ENCODE measurements around the gene POLD2. TPM values are rescaled to one million over a fixed set of nuclear protein-coding genes. Genes with fewer than 3 reads are reported as not detected.
"Not testable (repeated sequence)": the region's sequence is repeated elsewhere in the genome, so short reads cannot be mapped to it uniquely, and the experiment has no call there.

POLD2 gene
- total RNA-seq, 1 donor from 2014 or later, result 232 TPM

GRCh38 chr7:44127161-44127560 is 3.8 kb upstream of the POLD2 start:
- Histone ChIP-seq H4K20me1 (ENCODE audit: low read depth) (no peaks in the 10 kb centered on the region), H3K9me3 (ENCODE audit: low read depth) (no peaks in the 10 kb centered on the region), H3K27ac (no peak overlapping the region), H3K4me3 (no peak overlapping the region), H3F3A (ENCODE audit: low read depth) (peaks cover 3% of the 10 kb centered on the region), H3K36me3 (no peaks in the 10 kb centered on the region), H3K79me2 (ENCODE audit: low read depth) (peaks cover 10% of the 10 kb centered on the region), H3K4me1 (peaks cover 5% of the 10 kb centered on the region), H3K27me3 (peaks cover 16% of the 10 kb centered on the region), H3K9ac (no peak overlapping the region), H3K4me2 (no peak overlapping the region), H2AFZ (replicated peaks) (no peak overlapping the region)
- Mint-ChIP-seq H3K27ac (no peak overlapping the region), H3K9me3 (peaks cover 7% of the 10 kb centered on the region), H3K27me3 (ENCODE audit: insufficient read depth, low read depth) (peaks cover 4% of the 10 kb centered on the region), H3K4me3 (no peak overlapping the region), H3K4me1 (peaks cover 18% of the 10 kb centered on the region), H3K36me3 (no peaks in the 10 kb centered on the region)
- DNase-seq (ENCODE audit: low spot score), result no peak
- TF ChIP-seq EZH2 (IDR thresholded peaks at IDR 0.05) (no peak), EZH2phosphoT487 (IDR thresholded peaks at IDR 0.05) (no peak), CTCF (IDR thresholded peaks at IDR 0.05) (no peak)

- Histone ChIP-seq H3K27me3 (peaks cover 16% of the 10 kb centered on the region), H3K79me2 (ENCODE audit: low read depth) (peaks cover 16% of the 10 kb centered on the region)
- not testable (repeated sequence) for H3K4me3 Mint-ChIP-seq; H3K9me3 Mint-ChIP-seq; H2AFZ ChIP-seq (replicated peaks); H3K4me3 ChIP-seq; H3K27me3 Mint-ChIP-seq (ENCODE audit: insufficient read depth, low read depth); H3K27ac Mint-ChIP-seq; H3K27ac ChIP-seq; DNase-seq (ENCODE audit: low spot score); H4K20me1 ChIP-seq (ENCODE audit: low read depth); H3K4me2 ChIP-seq; H3K9ac ChIP-seq; H3F3A ChIP-seq (ENCODE audit: low read depth); H3K36me3 Mint-ChIP-seq; H3K4me1 ChIP-seq; H3K9me3 ChIP-seq (ENCODE audit: low read depth); H3K36me3 ChIP-seq
- H3K4me1 Mint-ChIP-seq, result peaks cover 16% of the 10 kb centered on the region
Observed at GRCh38 chr7:44126574-44126973, 3.2 kb upstream of the POLD2 start.

DNA sequence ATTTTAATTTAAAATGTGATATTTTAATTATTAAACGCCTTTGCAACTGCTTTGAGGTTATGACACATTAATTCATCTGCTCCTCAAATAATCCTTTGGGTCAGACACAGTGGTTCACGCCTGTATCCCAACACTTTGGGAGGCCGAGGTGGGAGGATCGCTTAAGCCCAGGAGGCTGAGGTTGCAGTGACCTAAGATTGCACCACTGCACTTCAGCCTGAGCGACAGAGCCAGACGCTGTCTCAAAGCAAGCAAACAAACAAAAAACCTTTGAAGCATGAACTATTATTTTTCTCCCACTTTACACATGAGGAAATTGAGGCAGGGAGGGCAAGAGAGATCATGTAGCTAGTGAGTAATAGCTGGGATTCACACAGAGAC is 1.5 kb upstream of the POLD2 start:
- H3K9ac ChIP-seq, result no peak overlapping the region
- Mint-ChIP-seq H3K36me3 (peaks cover 11% of the 10 kb centered on the region), H3K9me3 (peaks cover 7% of the 10 kb centered on the region), H3K27ac (no peak overlapping the region), H3K4me1 (peaks cover 21% of the 10 kb centered on the region), H3K4me3 (peak overlapping the region; percentile 91), H3K27me3 (ENCODE audit: insufficient read depth, low read depth) (peaks cover 6% of the 10 kb centered on the region)
- H3F3A ChIP-seq (ENCODE audit: low read depth), result peaks cover 3% of the 10 kb centered on the region
- no peaks in the 10 kb centered on the region for H3K36me3 ChIP-seq
- DNase-seq (ENCODE audit: low spot score), result no peak
- H3K9me3 ChIP-seq (ENCODE audit: low read depth), result no peaks in the 10 kb centered on the region
- no peak overlapping the region for H3K4me3 ChIP-seq
- no peak for TF ChIP-seq CTCF (IDR thresholded peaks at IDR 0.05)
- no peak for TF ChIP-seq EZH2 (IDR thresholded peaks at IDR 0.05)
- no peak for TF ChIP-seq EZH2phosphoT487 (IDR thresholded peaks at IDR 0.05)
- no peaks in the 10 kb centered on the region for H4K20me1 ChIP-seq (ENCODE audit: low read depth)
- no peak overlapping the region for H3K27ac ChIP-seq
- peaks cover 32% of the 10 kb centered on the region for H3K79me2 ChIP-seq (ENCODE audit: low read depth)
- no peak overlapping the region for H3K4me2 ChIP-seq
- peaks cover 9% of the 10 kb centered on the region for H3K4me1 ChIP-seq
- peaks cover 16% of the 10 kb centered on the region for H3K27me3 ChIP-seq
- H2AFZ ChIP-seq (replicated peaks), result no peak overlapping the region

GRCh38 chr7:44122529-44122928 is 819 bp downstream of the POLD2 start:
- H4K20me1 ChIP-seq (ENCODE audit: low read depth), result peaks cover 11% of the 10 kb centered on the region
- peaks cover 8% of the 10 kb centered on the region for H3K27me3 Mint-ChIP-seq (ENCODE audit: insufficient read depth, low read depth)
- TF ChIP-seq EZH2 (IDR thresholded peaks at IDR 0.05) (no peak), CTCF (IDR thresholded peaks at IDR 0.05) (no peak), EZH2phosphoT487 (IDR thresholded peaks at IDR 0.05) (no peak)
- H3K4me1 ChIP-seq, result peaks cover 9% of the 10 kb centered on the region
- peaks cover 41% of the 10 kb centered on the region for H3K79me2 ChIP-seq (ENCODE audit: low read depth)
- no peaks in the 10 kb centered on the region for H3K36me3 ChIP-seq
- peak overlapping the region; percentile 49 for H3K9ac ChIP-seq
- H3K4me2 ChIP-seq, result peak overlapping the region; percentile 94
- H3K27ac Mint-ChIP-seq, result peak overlapping the region; percentile 27
- H2AFZ ChIP-seq (replicated peaks), result no peak overlapping the region
- H3K9me3 Mint-ChIP-seq, result peaks cover 6% of the 10 kb centered on the region
- H3K4me3 ChIP-seq, result peak overlapping the region; percentile 67
- peak overlapping the region; percentile 91 for H3K4me3 Mint-ChIP-seq
- DNase-seq (ENCODE audit: low spot score), result no peak
- H3K4me1 Mint-ChIP-seq, result peaks cover 21% of the 10 kb centered on the region
- peaks cover 16% of the 10 kb centered on the region for H3K27me3 ChIP-seq
- H3F3A ChIP-seq (ENCODE audit: low read depth), result peaks cover 3% of the 10 kb centered on the region
- H3K9me3 ChIP-seq (ENCODE audit: low read depth), result no peaks in the 10 kb centered on the region
- H3K36me3 Mint-ChIP-seq, result peaks cover 23% of the 10 kb centered on the region
- no peak overlapping the region for H3K27ac ChIP-seq

All from neural progenitor cell (in vitro differentiated cells).